DOHH2 (cell line): ENCODE data around the gene BCL3.

Experiments
- CTCF ChIP-seq: fragments of 200-600 bp; sonication (generic); IDR thresholded peaks from one replicate; pipeline ENCODE4 v1.5.1; 2014; ENCODE audit warnings: antibody characterized with exemption, mild to moderate bottlenecking, low read depth, low read length; ENCODE audit not compliant: poor library complexity, severe bottlenecking
- EZH2phosphoT487 ChIP-seq: fragments of 200-600 bp; sonication (generic); IDR thresholded peaks from 2 replicates; pipeline ENCODE4 v1.6.1; 2017; ENCODE audit warnings: borderline replicate concordance, mild to moderate bottlenecking, antibody characterized with exemption, low read length, moderate library complexity, mixed read lengths

- TF ChIP-seq CTCF (no peak), EZH2phosphoT487 (no peak)
Measured at GRCh38 chr19:44752123-44752815, 3.8 kb downstream of the BCL3 start.
